DOHH2 (cell line): Measurements from ENCODE around the gene PMEL.

Experiments used
- H3F3A ChIP-seq: fragments of 200-600 bp; sonication (generic), shearing (Covaris generic); 2 replicates; pipeline ENCODE4 v1.6.0; 2016; ENCODE audit warnings: antibody characterized with exemption, mild to moderate bottlenecking; ENCODE audit not compliant: control insufficient read depth, insufficient read depth
- H3K27ac ChIP-seq: fragments of 200-600 bp; sonication (generic); 2 replicates; pipeline ENCODE4 v1.5.1; 2014; ENCODE audit warnings: low read depth, mild to moderate bottlenecking, low read length, moderate library complexity
- H3K27me3 ChIP-seq: fragments of 200-600 bp; sonication (generic); 2 replicates; pipeline ENCODE4 v1.6.1; 2014; ENCODE audit warnings: mild to moderate bottlenecking, low read length, mixed read lengths; ENCODE audit not compliant: control insufficient read depth
- H3K36me3 ChIP-seq: fragments of 200-600 bp; sonication (generic); 2 replicates; pipeline ENCODE4 v1.6.1; 2014; ENCODE audit warnings: mild to moderate bottlenecking, low read length, moderate library complexity, mixed read lengths; ENCODE audit not compliant: control insufficient read depth
- H3K4me1 ChIP-seq: fragments of 200-600 bp; sonication (generic); 2 replicates; pipeline ENCODE4 v1.6.1; 2014; ENCODE audit warnings: mild to moderate bottlenecking, low read length, mixed read lengths; ENCODE audit not compliant: control insufficient read depth
- H3K4me2 ChIP-seq: fragments of 200-600 bp; sonication (generic); 2 replicates; pipeline ENCODE4 v1.6.0; 2014; ENCODE audit warnings: mild to moderate bottlenecking, low read length, moderate library complexity
- H3K4me3 ChIP-seq: fragments of 200-600 bp; sonication (generic); 2 replicates; pipeline ENCODE4 v1.5.1; 2014; ENCODE audit warnings: mild to moderate bottlenecking, low read length, mixed read lengths
- H3K79me2 ChIP-seq: fragments of 200-600 bp; sonication (generic); 2 replicates; pipeline ENCODE4 v1.6.1; 2014; ENCODE audit warnings: mild to moderate bottlenecking, low read length, mixed read lengths; ENCODE audit not compliant: control insufficient read depth
- H3K9me2 ChIP-seq: fragments of 200-600 bp; sonication (generic); replicated peaks from 2 replicates; pipeline ENCODE4 v1.6.1; 2014; ENCODE audit warnings: mild to moderate bottlenecking, low read length, mixed read lengths; ENCODE audit not compliant: control insufficient read depth
- H3K9me3 ChIP-seq: fragments of 200-600 bp; sonication (generic); 2 replicates; pipeline ENCODE4 v1.6.1; 2014; ENCODE audit warnings: antibody characterized with exemption, low read length, mixed read lengths; ENCODE audit not compliant: control insufficient read depth, insufficient read depth
- H4K20me1 ChIP-seq: fragments of 200-600 bp; sonication (generic); 2 replicates; pipeline ENCODE4 v1.6.0; 2014; ENCODE audit warnings: low read depth, mild to moderate bottlenecking, antibody characterized with exemption, low read length, moderate library complexity; ENCODE audit not compliant: control insufficient read depth, insufficient read depth
- CTCF ChIP-seq: fragments of 200-600 bp; sonication (generic); IDR thresholded peaks from one replicate; pipeline ENCODE4 v1.5.1; 2014; ENCODE audit warnings: antibody characterized with exemption, mild to moderate bottlenecking, low read depth, low read length; ENCODE audit not compliant: poor library complexity, severe bottlenecking
- EZH2phosphoT487 ChIP-seq: fragments of 200-600 bp; sonication (generic); IDR thresholded peaks from 2 replicates; pipeline ENCODE4 v1.6.1; 2017; ENCODE audit warnings: borderline replicate concordance, mild to moderate bottlenecking, antibody characterized with exemption, low read length, moderate library complexity, mixed read lengths

PMEL gene

GRCh38 chr12:55965941-55966407 is at the start of gene PMEL:
TSS of gene PMEL (minus strand) at chr12:55966042. CDS start at chr12:55966011, 31 bp downstream.
- Histone ChIP-seq H4K20me1 (no peaks in the 10 kb centered on the region), H3F3A (no peaks in the 10 kb centered on the region), H3K27me3 (no peaks in the 10 kb centered on the region), H3K4me3 (peak within 1 kb of the TSS; percentile 90), H3K4me1 (peaks cover 24% of the 10 kb centered on the region), H3K27ac (peak within 1 kb of the TSS; percentile 47), H3K9me2 (no peaks in the 10 kb centered on the region), H3K4me2 (peak within 1 kb of the TSS; percentile 94), H3K9me3 (no peaks in the 10 kb centered on the region), H3K79me2 (peaks cover 19% of the 10 kb centered on the region), H3K36me3 (peaks cover 38% of the 10 kb centered on the region)
- TF ChIP-seq EZH2phosphoT487 (no peak), CTCF (no peak)

GRCh38 chr12:56014205-56014604 is 48.4 kb upstream of the PMEL start:
- no peaks in the 10 kb centered on the region for H4K20me1 ChIP-seq
- H3K4me3 ChIP-seq: no peak overlapping the region
- 0 out of 2 replicates have a peak, but pooled peaks cover 3% of the 10 kb centered on the region for H3F3A ChIP-seq
- no peaks in the 10 kb centered on the region for H3K9me2 ChIP-seq
- no peaks in the 10 kb centered on the region for H3K27me3 ChIP-seq
- H3K4me2 ChIP-seq: no peak overlapping the region
- no peaks in the 10 kb centered on the region for H3K36me3 ChIP-seq
- TF ChIP-seq CTCF: no peak
- no peak for TF ChIP-seq EZH2phosphoT487
- H3K9me3 ChIP-seq: no peaks in the 10 kb centered on the region
- H3K27ac ChIP-seq: no peak overlapping the region
- H3K79me2 ChIP-seq: no peaks in the 10 kb centered on the region
- H3K4me1 ChIP-seq: no peaks in the 10 kb centered on the region

GRCh38 chr12:56013482-56013881 is 47.6 kb upstream of the PMEL start:
- Histone ChIP-seq H3K27ac (no peak overlapping the region), H3K27me3 (no peaks in the 10 kb centered on the region), H3K79me2 (no peaks in the 10 kb centered on the region), H3K9me2 (no peaks in the 10 kb centered on the region), H4K20me1 (no peaks in the 10 kb centered on the region), H3K9me3 (no peaks in the 10 kb centered on the region), H3K4me2 (no peak overlapping the region), H3K4me1 (no peaks in the 10 kb centered on the region), H3F3A (0 out of 2 replicates have a peak, but pooled peaks cover 3% of the 10 kb centered on the region), H3K36me3 (no peaks in the 10 kb centered on the region), H3K4me3 (no peak overlapping the region)
- no peak for TF ChIP-seq EZH2phosphoT487

- H3K4me2 ChIP-seq: no peak overlapping the region
- no peaks in the 10 kb centered on the region for H4K20me1 ChIP-seq
- no peak for TF ChIP-seq CTCF
- no peak for TF ChIP-seq EZH2phosphoT487
- H3K79me2 ChIP-seq: 0 out of 2 replicates have a peak, but pooled peaks cover 3% of the 10 kb centered on the region
- 0 out of 2 replicates have a peak, but pooled peaks cover 3% of the 10 kb centered on the region for H3F3A ChIP-seq
- H3K4me3 ChIP-seq: no peak overlapping the region
- no peaks in the 10 kb centered on the region for H3K9me2 ChIP-seq
- H3K27me3 ChIP-seq: no peaks in the 10 kb centered on the region
- no peaks in the 10 kb centered on the region for H3K36me3 ChIP-seq
- peaks cover 10% of the 10 kb centered on the region for H3K4me1 ChIP-seq
- H3K9me3 ChIP-seq: no peaks in the 10 kb centered on the region
- no peak overlapping the region for H3K27ac ChIP-seq
These were observed 45.8 kb upstream of the PMEL start for GRCh38 chr12:56011509-56012090.
